SK-MEL-5 (cell line): Measurements from ENCODE around the gene NR1I2. TPM values are rescaled to one million over a fixed set of nuclear protein-coding genes. Genes with fewer than 3 reads are reported as not detected.

Source experiments
- DNase-seq: peaks from one replicate; pipeline ENCODE4 v3.0.0-alpha.2; 2016; ENCODE audit warnings: low read depth, low spot score
- in situ Hi-C: cut with HindIII; loops from 2 replicates; pipeline ENCODE4 v1.10.0; 2016; ENCODE audit warnings: low sequenced_read_pairs, high pct_unique_total_duplicates, low pct_unique_long_range_greater_than_20kb
- polyA plus RNA-seq, 2 experiments: library from polyadenylated mRNA; depleted of rRNA; stranded (reverse); fragments of >200 nt; gene quantifications; 2 replicates each; pipeline ENCODE4 v1.2.3, GENCODE V29; 2015
- total RNA-seq: library from RNA; depleted of rRNA; stranded (reverse); fragments of >200 nt; shearing (Covaris generic); gene quantifications from 2 replicates; pipeline ENCODE4 v1.2.3, GENCODE V29; 2014; rRNA removed

The NR1I2 gene
- total RNA-seq = not detected in 2 replicates
- polyA plus RNA-seq (2015; cell fraction: cytosol; rRNA removed) = 0.38 TPM in 1 of 2 replicates, not detected in the other
- not detected in 2 replicates for polyA plus RNA-seq (2015; cell fraction: nucleus; rRNA removed)

DNA sequence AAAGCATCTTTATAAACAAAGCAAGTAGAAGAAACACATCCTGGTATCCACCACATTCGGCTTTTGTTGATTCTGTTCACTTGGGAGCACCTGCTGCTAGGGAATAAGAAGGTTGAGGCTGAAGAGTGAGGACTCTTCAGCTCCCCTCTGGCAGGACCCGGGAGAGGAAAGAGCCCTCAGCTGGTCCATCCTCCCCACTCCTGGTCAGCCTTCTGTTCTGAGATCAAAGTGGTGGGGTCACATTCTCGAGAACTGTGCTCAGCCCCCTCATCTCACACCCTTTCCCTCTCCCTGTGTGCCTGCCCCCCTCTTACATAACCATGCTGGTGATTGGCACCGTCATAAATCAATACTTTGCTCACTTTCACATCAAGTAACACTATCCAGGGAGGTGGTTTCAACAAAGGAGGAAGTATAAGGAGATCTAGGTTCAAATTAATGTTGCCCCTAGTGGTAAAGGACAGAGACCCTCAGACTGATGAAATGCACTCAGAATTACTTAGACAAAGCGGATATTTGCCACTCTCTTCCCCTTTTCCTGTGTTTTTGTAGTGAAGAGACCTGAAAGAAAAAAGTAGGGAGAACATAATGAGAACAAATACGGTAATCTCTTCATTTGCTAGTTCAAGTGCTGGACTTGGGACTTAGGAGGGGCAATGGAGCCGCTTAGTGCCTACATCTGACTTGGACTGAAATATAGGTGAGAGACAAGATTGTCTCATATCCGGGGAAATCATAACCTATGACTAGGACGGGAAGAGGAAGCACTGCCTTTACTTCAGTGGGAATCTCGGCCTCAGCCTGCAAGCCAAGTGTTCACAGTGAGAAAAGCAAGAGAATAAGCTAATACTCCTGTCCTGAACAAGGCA is at the start of gene NR1I2:
NR1I2 (plus strand) TSS at position 772 of the 869 bp plus-strand sequence.
- DNase-seq = no peak
- in situ Hi-C loops = no loop called here

DNA sequence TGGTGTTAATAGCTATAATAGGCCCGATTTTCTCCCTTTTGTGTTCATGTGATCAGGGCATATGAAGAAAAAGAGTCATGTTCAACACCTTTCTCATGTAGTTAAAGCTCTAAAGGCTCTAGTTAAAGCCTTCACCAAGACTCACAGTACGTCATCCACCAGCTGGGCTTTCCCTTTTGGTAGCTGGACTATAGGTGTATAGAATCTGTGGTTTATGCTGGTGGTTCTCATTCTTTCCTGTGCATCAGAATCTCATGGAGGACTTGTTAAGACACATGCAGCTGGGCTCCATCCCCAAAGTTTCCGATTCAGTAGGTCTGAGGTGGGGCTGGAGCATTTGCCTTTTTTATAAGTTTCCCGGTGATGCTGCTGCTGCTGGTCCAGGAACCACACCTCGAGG is 48.1 kb upstream of the NR1I2 start:
- DNase-seq = no peak
- in situ Hi-C loops = no loop called here

DNA sequence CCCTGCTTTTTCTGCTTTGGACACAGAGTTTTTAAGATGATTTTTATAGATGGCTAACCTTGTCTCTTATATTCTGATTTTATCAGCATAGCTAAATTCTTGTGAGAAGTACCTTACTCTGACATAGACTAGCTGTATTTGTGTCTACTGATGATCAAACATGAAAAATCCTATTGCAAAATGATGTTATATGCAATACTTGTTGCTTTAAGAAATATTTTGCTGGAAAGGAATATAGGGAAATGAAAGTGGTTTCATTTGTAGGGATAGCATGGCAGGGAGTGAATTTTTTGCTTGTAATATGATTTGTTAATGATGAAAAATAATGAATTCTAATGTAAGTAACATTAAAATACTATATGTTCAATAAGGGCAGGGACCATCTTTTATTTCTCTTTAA is 43.2 kb upstream of the NR1I2 start:
- no peak for DNase-seq
- in situ Hi-C loops = no loop called here

DNA sequence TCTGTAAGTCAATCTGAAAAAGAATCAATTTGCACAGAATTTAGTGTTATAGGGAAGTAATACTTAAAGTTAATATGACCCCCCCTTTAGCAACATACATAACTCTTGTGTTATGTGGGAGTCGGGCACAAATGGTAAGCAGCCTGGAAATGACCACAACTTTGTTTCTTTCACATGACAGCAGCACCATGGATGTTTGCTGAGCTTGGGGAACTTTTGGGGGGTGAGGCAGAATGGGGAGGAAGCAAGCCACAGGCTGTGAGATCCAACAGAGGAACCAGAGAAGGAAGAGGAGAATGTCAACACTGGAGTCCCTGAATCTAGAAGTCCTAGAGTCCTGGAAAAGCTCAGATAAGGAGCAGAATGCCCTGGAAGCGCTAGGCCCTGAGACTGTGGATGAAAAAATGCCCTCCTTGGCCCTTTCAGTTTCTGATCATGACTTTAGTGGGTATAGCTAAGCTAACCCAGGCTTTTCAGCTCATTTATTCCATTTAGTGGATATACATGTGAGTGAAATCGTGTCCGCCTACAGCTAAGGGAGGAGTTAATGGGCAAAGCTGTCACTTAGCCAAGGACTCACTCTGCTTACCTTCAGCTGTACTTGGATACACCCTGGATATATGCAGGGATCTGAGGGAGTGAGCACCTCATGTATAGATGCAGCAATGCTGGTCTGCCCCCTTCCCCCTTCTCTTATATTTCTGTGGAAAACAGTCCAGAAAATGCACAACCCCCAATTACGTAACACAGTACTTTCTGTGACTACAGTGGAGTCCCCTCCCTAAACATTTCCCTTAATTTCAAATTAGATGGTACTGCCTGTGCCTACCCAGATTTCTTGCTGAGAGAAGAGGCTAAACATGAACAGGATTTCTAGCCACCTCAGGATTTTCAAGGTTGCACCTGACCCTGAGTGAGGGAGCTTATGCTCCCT is 40.0 kb upstream of the NR1I2 start:
- DNase-seq = no peak
- in situ Hi-C loops = no loop called here

DNA sequence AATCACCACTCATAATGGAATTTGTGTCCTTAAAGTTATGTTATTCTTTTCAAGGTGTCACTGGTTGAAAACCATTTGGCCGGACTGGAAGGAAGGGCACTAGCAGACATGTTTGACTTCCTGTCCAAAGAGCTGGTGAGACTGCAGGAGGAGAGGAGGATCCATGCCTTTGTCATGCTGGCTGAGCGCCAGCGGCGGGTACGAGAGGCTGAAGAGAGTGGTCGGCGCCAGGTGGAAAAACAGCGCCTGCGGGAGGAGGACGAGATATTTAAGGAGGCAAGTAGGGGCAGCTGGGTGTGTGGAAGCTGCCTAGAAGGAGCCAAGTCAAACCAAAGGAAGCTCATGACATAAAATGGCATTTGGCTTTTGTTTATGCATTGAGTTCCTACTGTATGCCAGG is 38.0 kb upstream of the NR1I2 start:
- in situ Hi-C loops = no loop called here
- no peak for DNase-seq

DNA sequence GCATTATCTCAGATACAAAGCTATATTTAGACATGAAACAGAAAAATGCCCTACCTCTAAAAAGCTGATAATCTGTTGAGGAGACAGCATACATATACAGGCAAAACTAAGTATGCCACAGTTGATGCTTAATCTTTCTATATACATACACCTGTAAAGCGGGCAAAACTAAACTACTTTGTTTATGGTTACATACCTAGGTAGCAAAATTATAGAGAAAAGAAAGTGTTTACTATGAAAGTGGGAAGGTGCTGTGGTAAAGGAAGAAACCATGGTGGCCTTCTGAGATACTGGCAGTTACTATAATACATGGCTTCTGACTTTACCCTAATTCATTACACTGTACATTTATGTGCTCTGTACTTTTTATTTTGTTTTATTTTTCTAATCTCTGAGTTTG is 36.0 kb upstream of the NR1I2 start:
- in situ Hi-C loops = no loop called here
- no peak for DNase-seq

DNA sequence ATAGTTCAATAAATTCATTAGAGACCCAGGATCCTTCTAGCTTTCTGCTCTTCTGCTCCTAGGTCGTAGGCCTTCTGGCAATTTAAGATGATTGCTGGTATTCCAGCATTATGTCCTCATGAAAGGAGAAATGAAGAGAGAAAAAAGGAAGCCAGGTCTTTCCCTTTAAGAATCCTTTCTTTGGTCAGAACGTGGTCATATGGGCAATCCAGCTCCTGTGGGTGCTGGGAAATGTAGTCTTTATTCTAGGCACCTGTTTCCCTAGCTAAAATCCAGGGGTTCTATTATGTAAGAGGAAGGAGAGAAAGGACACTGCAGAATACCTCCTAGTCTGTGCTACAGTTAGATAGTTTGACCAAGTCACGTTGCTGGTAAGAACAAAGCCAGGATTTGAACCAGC is 35.5 kb upstream of the NR1I2 start:
- no peak for DNase-seq
- in situ Hi-C loops = no loop called here

DNA sequence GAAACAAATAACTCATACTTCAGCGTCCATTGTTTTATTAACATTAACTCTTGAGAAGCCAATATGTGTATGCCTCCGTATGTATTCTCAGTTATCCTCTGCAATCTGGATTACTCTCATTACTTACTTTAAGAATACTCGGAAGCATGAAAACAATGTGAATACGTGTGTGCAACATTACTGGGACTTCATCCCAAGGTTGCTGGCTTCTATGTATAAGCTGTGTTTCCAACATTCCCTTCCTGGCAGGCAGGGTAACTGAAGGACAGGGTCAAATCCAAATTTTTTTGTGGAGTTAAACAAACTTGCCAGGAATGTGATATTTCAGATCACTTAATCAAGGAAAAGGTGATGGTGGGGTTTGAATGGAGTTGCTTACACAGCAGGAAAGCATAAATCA is 34.5 kb upstream of the NR1I2 start:
- in situ Hi-C loops = no loop called here
- no peak for DNase-seq

DNA sequence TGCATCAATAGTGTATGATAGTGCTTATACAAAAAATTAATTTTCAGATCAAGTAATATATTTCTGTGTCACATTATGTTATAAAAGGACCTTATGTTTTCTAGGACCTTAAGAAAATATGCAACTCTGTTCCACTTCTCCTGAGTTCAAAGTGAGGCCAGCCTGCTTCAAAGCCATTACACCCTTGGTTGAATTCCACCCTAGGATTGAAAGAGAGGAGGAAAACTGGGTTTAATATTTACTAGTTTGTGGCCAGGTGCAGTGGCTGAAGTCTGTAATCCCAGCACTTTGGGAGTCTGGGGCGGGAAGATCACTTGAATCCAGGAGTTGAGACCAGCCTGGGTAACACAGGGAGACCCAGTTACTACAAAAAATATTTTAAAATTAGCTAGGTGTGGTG is 32.9 kb upstream of the NR1I2 start:
- DNase-seq = no peak
- in situ Hi-C loops = no loop called here

DNA sequence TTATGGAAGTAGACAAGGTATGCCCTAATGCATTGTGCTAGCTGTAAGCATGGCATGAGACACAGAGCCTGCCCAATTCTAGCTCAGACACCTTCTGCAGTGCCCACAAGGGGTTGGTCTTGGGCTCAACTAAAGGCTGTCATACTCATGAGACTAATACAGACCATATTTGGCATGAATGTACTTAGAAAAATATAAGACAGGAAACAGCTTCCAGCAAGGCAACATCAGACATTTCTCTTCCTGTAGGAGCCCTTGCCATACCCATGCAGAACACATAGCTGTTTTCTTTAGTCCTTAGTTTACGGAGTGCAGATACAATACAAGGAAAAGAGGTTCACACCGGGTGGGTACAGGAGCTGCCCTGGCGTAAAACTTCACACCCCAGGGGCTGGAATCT is 30.5 kb upstream of the NR1I2 start:
- peak; percentile 12 for DNase-seq
- in situ Hi-C loops = no loop called here

DNA sequence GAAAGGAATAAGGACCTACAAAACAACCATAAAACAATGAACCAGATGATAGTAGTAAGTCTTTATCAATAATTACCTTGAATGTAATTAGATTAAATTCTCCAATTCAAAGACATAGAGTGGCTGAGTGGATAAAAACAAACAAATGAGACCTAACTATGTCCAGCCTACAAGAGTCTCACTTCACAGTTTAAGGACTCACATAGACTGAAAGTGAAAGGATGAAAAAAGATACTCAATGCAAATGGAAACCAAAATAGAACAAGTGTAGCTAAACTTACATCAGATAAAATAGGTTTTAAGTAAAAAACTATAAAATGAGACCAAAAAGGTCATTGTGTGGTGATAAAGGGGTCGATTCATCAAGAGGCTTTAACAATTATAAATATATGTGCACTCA is 21.9 kb upstream of the NR1I2 start:
- no peak for DNase-seq
- in situ Hi-C loops = no loop called here

DNA sequence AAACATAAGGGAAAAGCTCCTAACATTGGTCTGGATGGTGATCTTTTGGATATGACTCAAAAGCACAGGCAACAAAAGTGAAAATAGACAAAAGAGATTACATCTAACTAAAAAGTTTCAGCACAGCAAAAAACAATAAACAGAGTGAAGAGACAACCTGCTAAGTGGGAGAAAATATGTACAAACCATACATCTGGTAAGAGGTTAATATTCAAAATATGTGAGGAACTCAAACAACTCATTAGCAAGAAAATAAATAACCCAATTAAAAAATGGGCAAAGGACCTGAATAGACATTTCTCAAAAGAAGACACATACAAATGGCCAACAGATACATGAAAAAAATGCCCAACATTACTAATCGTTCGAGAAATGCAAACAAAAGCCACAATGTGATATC is 19.0 kb upstream of the NR1I2 start:
- no peak for DNase-seq
- in situ Hi-C loops = no loop called here

DNA sequence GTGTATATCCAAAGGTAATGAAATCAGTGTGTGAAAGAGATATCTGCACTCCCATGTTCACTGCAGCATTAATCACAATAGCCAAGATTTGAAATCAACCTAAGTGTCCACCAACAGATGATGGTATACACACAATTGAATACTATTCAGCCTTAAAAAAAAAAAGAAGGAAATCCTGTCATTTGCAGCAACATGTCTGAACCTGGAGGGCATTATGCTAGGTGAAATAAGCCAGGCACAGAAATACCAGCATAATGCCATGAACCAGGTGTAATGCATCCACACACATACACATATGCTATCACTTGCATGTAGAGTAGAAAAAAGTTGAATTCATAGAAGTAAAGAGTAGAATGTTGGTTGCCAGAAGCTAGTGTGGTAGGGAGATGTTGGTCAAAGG is 18.4 kb upstream of the NR1I2 start:
- no peak for DNase-seq
- in situ Hi-C loops = no loop called here

DNA sequence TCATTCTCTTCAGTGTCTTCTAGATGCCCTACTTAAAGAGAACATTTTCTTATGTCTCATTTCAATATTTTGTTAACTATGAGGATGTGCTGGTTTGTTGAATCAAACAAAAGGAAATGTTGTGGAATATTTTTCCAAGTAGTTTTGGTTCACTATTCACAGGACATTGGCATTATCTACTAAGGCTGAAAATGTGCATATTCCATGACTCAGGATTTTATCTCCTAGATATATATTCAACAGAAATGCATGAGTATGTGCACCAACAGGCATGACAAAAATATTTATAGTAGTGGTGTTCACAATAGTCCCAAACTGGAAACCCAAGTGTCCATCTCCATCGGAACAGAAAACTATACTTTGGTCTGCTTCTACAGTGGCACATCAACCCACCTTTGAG is 16.7 kb upstream of the NR1I2 start:
- in situ Hi-C loops = no loop called here
- DNase-seq = no peak

DNA sequence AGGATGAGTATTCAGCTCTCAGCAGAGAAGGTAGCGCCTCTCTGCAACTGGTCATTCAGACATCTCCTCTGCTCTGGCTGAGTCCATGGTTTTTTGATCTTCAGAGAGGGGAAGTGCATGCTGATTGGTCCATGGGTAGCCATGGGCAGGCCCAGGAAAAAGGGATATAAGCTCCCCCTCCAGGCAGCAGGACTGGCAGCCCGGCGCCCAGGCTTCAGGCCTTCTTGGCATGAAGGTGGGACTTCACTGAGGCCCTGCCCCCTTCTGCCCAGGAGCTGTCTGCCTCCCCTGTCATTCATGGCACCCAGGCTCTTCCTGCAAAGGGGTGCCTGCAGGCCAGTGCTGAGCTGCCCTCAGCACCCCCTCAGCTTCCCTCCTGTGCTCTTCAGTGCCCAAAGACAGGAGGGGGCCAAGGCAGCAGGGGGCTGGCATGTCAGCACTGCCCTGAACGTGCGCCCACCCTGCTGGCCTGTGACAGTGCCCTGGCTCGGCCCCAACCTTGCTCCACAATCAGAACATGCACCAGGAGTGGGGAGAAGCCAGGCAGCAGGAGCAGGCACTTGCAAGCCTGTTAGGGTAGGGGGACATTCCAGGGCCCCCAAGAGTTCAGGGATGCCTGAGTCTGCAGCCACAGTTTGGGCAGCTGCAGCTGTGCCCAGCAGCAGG is 13.8 kb upstream of the NR1I2 start:
- in situ Hi-C loops = no loop called here
- DNase-seq = no peak

DNA sequence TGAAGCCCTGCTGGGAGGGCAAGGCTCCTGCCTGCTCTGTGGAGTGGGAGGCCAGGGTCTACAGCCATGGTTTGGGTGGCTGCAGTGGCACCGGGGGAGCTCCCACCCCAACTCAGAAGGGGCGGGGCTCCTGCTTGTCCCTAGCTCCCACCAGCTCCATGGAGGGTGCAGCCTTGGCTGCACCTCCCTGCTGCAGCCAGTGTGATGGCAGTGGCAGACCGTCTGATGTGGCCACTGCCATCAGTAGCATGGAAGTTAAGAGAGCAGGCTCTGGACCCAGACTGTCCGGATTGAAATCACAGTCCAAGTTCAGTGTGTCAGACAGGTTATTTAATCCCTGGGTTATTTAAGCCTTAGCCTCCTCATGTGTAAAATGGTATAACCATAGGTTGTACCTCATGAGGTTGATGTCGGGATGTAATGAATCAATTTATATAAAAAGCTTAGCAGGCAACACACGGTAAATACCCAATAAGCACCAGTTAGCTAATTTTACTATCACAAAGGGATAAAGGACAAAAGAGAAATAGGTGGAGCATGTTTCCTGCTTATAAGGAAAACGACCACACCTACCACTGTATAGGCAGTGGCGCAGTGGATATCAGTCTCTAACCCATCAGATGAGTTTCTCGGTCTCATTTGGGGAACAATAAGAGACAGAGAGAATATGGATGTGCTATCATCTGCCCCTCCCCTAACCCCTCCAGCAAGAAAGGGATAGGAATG is 13.1 kb upstream of the NR1I2 start:
- in situ Hi-C loops = no loop called here
- no peak for DNase-seq

DNA sequence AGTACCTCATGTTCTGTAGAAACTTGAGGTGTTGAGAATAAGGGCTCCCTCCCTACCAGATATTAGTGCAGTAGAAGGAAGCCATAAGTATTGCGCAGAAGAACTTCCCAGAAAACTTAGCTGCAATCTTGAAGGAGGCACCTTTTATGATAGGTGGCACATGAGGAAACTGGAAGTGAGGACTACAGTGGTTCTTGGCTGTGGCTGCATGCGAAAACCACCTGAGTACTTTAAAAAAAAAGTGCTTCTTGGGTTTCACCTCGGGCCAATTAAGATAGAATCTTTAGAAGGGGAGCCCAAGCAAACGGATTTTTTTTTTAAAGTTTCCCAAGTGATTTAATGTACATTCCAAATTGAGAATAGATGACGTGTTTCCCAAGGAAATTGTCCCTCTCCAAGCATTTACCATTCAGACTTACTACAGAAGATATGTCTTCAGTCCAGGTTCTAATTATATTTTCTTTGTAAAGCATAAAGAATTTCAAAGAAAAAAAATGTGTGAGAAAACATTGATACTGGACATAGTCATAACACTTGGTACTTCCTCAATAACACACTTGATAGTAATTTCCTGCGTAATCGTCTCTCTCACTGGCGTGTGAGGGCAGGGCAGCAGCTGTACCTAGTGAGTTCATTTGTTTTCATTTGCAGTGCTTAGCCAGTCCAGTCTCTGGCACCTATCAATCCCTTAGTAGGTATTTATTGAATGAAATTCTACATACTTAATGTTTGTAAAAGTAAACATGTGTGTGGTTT is 12.3 kb upstream of the NR1I2 start:
- no peak for DNase-seq
- in situ Hi-C loops = no loop called here
